Choroid plexus epithelial cell (primary cell): ENCODE measurements around the gene NKAIN1.

Experiments
- DNase-seq: peaks from one replicate; pipeline ENCODE4 v3.0.0-alpha.2; 2010; ENCODE audit warnings: low read depth
- H3K4me3 ChIP-seq: 2 replicates; pipeline ENCODE4 v1.5.1; 2011; ENCODE audit warnings: low read depth, mild to moderate bottlenecking, control low read depth, low read length, moderate library complexity
- TF ChIP-seq, protein P1 (sequence below): conservative IDR thresholded peaks from 2 replicates; pipeline ENCODE4 v1.5.1; 2011; ENCODE audit warnings: low read depth, mild to moderate bottlenecking, control low read depth, inconsistent platforms, low read length, moderate library complexity

NKAIN1 gene

DNA sequence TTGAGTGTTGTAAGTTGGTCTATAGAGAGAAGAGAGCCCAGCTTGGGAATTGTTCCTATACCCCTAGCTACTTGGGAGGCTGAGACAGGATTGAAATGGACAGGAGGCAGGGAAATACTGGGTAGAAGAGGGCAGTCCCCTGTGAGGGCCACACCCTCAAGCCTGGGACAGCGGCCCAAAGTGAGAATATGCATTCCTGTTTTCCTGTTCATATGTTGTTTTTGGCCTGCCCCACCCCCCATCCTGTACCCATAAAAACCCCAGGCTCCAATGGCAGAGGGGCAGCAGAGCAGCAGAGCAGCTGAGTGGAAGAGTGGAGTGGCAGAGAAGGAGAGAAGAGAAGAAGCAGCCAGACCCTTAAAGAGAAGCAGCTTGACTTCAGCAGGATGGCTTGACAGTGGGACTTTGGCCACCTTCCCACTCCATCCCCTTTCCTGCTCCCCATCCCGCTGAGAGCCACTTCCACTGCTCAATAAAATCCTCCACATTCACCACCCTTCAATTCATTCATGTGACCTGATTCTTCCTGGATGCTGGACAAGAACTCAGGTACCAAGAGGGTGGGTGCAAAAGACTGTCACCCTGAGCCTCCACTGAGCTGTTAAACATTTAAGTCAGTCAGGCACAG lies 103.6 kb downstream of the NKAIN1 start:
- no peak overlapping the region for H3K4me3 ChIP-seq
- no peak for DNase-seq
- TF ChIP-seq, protein P1, sequence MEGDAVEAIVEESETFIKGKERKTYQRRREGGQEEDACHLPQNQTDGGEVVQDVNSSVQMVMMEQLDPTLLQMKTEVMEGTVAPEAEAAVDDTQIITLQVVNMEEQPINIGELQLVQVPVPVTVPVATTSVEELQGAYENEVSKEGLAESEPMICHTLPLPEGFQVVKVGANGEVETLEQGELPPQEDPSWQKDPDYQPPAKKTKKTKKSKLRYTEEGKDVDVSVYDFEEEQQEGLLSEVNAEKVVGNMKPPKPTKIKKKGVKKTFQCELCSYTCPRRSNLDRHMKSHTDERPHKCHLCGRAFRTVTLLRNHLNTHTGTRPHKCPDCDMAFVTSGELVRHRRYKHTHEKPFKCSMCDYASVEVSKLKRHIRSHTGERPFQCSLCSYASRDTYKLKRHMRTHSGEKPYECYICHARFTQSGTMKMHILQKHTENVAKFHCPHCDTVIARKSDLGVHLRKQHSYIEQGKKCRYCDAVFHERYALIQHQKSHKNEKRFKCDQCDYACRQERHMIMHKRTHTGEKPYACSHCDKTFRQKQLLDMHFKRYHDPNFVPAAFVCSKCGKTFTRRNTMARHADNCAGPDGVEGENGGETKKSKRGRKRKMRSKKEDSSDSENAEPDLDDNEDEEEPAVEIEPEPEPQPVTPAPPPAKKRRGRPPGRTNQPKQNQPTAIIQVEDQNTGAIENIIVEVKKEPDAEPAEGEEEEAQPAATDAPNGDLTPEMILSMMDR = no peak

DNA sequence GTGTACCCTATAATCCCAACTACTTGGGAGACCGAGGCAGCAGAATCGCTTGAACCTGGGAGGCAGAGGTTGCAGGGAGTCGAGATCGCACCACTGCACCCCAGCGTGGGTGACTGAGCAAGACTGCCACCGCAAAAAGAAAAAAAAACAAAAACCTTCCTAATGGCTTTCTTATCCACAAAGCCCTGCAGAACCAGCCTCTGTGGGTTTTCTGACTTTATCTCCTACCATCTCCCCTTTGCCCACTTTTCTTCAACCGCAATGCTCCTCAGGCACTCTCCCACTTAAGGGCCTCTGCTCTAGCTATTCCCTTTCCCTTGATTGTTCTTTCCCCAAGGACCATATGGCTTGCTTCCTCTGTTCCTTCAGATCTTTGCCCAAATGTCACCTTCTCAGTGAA lies 106.3 kb downstream of the NKAIN1 start:
- TF ChIP-seq, protein P1 = no peak
- DNase-seq = no peak
- H3K4me3 ChIP-seq = no peak overlapping the region
